Measurements from ENCODE around the gene GRM7. TPM values are rescaled to one million over a fixed set of nuclear protein-coding genes. Genes with fewer than 3 reads are reported as not detected.
A peak's percentile ranks its signal among the peaks of the same experiment; 100 is the strongest.

GRM7 gene
- total and polyA plus RNA-seq, 2 donors (not counting 1 experiment from before 2014, with no cell fraction given), result not detected

GRCh38 chr3:7518026-7518425 lies 657.1 kb downstream of the GRM7 start:
- no peak for DNase-seq (ENCODE audit: low read depth in 2 of 2)
- TF ChIP-seq EZH2 (IDR thresholded peaks at IDR 0.05; ENCODE audit: low read length, missing control alignments), result no peak
- no peak for TF ChIP-seq CTCF (conservative IDR thresholded peaks at IDR 0.05 in 1 of 2, IDR thresholded peaks at IDR 0.05 in 1 of 2; ENCODE audit: low read depth in 1 of 2, low read length in 2 of 2)
- no peaks in the 10 kb centered on the region for H3K9me3 ChIP-seq (ENCODE audit: control insufficient read depth, insufficient read depth, low read depth, low read length)

GRCh38 chr3:7518456-7518855 lies 657.5 kb downstream of the GRM7 start:
- no peaks in the 10 kb centered on the region for H4K20me1 ChIP-seq (ENCODE audit: control insufficient read depth, extremely low read depth, insufficient read depth, low read length)
- TF ChIP-seq EZH2 (IDR thresholded peaks at IDR 0.05; ENCODE audit: low read length, missing control alignments) (no peak), CTCF (conservative IDR thresholded peaks at IDR 0.05 in 1 of 2, IDR thresholded peaks at IDR 0.05 in 1 of 2; ENCODE audit: low read depth in 1 of 2, low read length in 2 of 2) (no peak)
- peak; percentile 39 to 41 for DNase-seq (ENCODE audit: low read depth in 2 of 2)

More at GRCh38 chr3:7518026-7518425, 657.1 kb downstream of the GRM7 start:
- no peaks in the 10 kb centered on the region for H3K27me3 ChIP-seq (ENCODE audit: control insufficient read depth, insufficient read depth, low read length)
- H2AFZ ChIP-seq (ENCODE audit: low read length), result no peak overlapping the region
- H3K4me1 ChIP-seq (ENCODE audit: control insufficient read depth, extremely low read depth, insufficient read depth, low read length), result no peaks in the 10 kb centered on the region
- H3K4me2 ChIP-seq (ENCODE audit: extremely low read depth, insufficient read depth, low read length), result no peak overlapping the region
- H3K9ac ChIP-seq (ENCODE audit: insufficient read depth, low read length), result no peak overlapping the region
- no peaks in the 10 kb centered on the region for H3K36me3 ChIP-seq (ENCODE audit: control insufficient read depth, insufficient read depth, low read length)
- H4K20me1 ChIP-seq (ENCODE audit: control insufficient read depth, extremely low read depth, insufficient read depth, low read length), result no peaks in the 10 kb centered on the region
- no peaks in the 10 kb centered on the region for H3K79me2 ChIP-seq (ENCODE audit: control insufficient read depth, insufficient read depth, low read length)
- H3K4me3 ChIP-seq (replicated peaks in 1 of 4; ENCODE audit: control extremely low read depth in 1 of 4, insufficient read depth in 1 of 4, low read depth in 3 of 4, low read length in 4 of 4), result no peak overlapping the region
- no peak overlapping the region for H3K27ac ChIP-seq (ENCODE audit: insufficient read depth, low read length)

GRCh38 chr3:7520059-7520458 lies 659.1 kb downstream of the GRM7 start:
- Histone ChIP-seq H2AFZ (ENCODE audit: low read length) (no peak overlapping the region), H3K36me3 (ENCODE audit: control insufficient read depth, insufficient read depth, low read length) (no peaks in the 10 kb centered on the region), H3K4me2 (ENCODE audit: extremely low read depth, insufficient read depth, low read length) (no peak overlapping the region), H3K9ac (ENCODE audit: insufficient read depth, low read length) (no peak overlapping the region), H3K9me3 (ENCODE audit: control insufficient read depth, insufficient read depth, low read depth, low read length) (no peaks in the 10 kb centered on the region), H3K4me3 (replicated peaks in 1 of 4; ENCODE audit: control extremely low read depth in 1 of 4, insufficient read depth in 1 of 4, low read depth in 3 of 4, low read length in 4 of 4) (no peak overlapping the region), H3K79me2 (ENCODE audit: control insufficient read depth, insufficient read depth, low read length) (no peaks in the 10 kb centered on the region), H4K20me1 (ENCODE audit: control insufficient read depth, extremely low read depth, insufficient read depth, low read length) (no peaks in the 10 kb centered on the region), H3K27me3 (ENCODE audit: control insufficient read depth, insufficient read depth, low read length) (no peaks in the 10 kb centered on the region), H3K27ac (ENCODE audit: insufficient read depth, low read length) (no peak overlapping the region), H3K4me1 (ENCODE audit: control insufficient read depth, extremely low read depth, insufficient read depth, low read length) (no peaks in the 10 kb centered on the region)
- no peak for TF ChIP-seq CTCF (conservative IDR thresholded peaks at IDR 0.05 in 1 of 2, IDR thresholded peaks at IDR 0.05 in 1 of 2; ENCODE audit: low read depth in 1 of 2, low read length in 2 of 2)
- no peak for TF ChIP-seq EZH2 (IDR thresholded peaks at IDR 0.05; ENCODE audit: low read length, missing control alignments)
- DNase-seq (ENCODE audit: low read depth in 2 of 2), result peak in 1 of 2 donors; percentile 17

More at GRCh38 chr3:7518456-7518855, 657.5 kb downstream of the GRM7 start:
- no peaks in the 10 kb centered on the region for H3K79me2 ChIP-seq (ENCODE audit: control insufficient read depth, insufficient read depth, low read length)
- no peak overlapping the region for H3K27ac ChIP-seq (ENCODE audit: insufficient read depth, low read length)
- H3K4me3 ChIP-seq (replicated peaks in 1 of 4; ENCODE audit: control extremely low read depth in 1 of 4, insufficient read depth in 1 of 4, low read depth in 3 of 4, low read length in 4 of 4), result no peak overlapping the region
- H3K36me3 ChIP-seq (ENCODE audit: control insufficient read depth, insufficient read depth, low read length), result no peaks in the 10 kb centered on the region
- no peak overlapping the region for H3K4me2 ChIP-seq (ENCODE audit: extremely low read depth, insufficient read depth, low read length)
- no peak overlapping the region for H3K9ac ChIP-seq (ENCODE audit: insufficient read depth, low read length)
- no peaks in the 10 kb centered on the region for H3K27me3 ChIP-seq (ENCODE audit: control insufficient read depth, insufficient read depth, low read length)
- H3K4me1 ChIP-seq (ENCODE audit: control insufficient read depth, extremely low read depth, insufficient read depth, low read length), result no peaks in the 10 kb centered on the region
- H2AFZ ChIP-seq (ENCODE audit: low read length), result no peak overlapping the region
- no peaks in the 10 kb centered on the region for H3K9me3 ChIP-seq (ENCODE audit: control insufficient read depth, insufficient read depth, low read depth, low read length)
